Activated CD8-positive, alpha-beta memory T cell treated with anti-CD3 and anti-CD28 coated beads, Interleukin-2, amount 10 ng/mL, durations not matched to agents 7 days and 5 days (primary cell): Measurements from ENCODE around the gene UPB1. TPM values are rescaled to one million over a fixed set of nuclear protein-coding genes. Genes with fewer than 3 reads are reported as not detected.

Source experiments
- ATAC-seq: fragments of 150-1000 bp; cut with Tn5 transposase; one replicate; pipeline ENCODE4 v1.10.0; 2021; ENCODE audit warnings: moderate library complexity
- CTCF ChIA-PET: fragments of 350-600 bp; sonication (Branson Sonifier 250); formaldehyde crosslinking; loops from one replicate; lab custom pipeline; 2021; ENCODE audit warnings: antibody characterized with exemption; lab: Charles Lee
- DNase-seq: peaks from one replicate; pipeline ENCODE4 v3.0.0-alpha.2; 2020
- H3K27ac Mint-ChIP-seq: one replicate; pipeline ENCODE4 v1.8.0; 2021; ENCODE audit warnings: mild to moderate bottlenecking, mixed read lengths
- H3K27me3 Mint-ChIP-seq: one replicate; pipeline ENCODE4 v1.8.0; 2021; ENCODE audit warnings: mixed read lengths
- H3K36me3 Mint-ChIP-seq: one replicate; pipeline ENCODE4 v1.8.0; 2021; ENCODE audit warnings: mild to moderate bottlenecking, mixed read lengths
- H3K4me1 Mint-ChIP-seq: one replicate; pipeline ENCODE4 v1.8.0; 2021; ENCODE audit warnings: mixed read lengths
- H3K4me3 Mint-ChIP-seq: one replicate; pipeline ENCODE4 v1.8.0; 2021; ENCODE audit warnings: mild to moderate bottlenecking, moderate library complexity, mixed read lengths
- H3K9me3 Mint-ChIP-seq: one replicate; pipeline ENCODE4 v1.8.0; 2022; ENCODE audit warnings: low read depth, mixed read lengths
- total RNA-seq, 2 experiments: library from RNA; stranded (reverse); gene quantifications; one replicate each; pipeline ENCODE4 v1.2.3, GENCODE V29; 2021

The UPB1 gene
- total RNA-seq, 2 experiments from 2014 or later, result 0.09 to 0.14 TPM

DNA sequence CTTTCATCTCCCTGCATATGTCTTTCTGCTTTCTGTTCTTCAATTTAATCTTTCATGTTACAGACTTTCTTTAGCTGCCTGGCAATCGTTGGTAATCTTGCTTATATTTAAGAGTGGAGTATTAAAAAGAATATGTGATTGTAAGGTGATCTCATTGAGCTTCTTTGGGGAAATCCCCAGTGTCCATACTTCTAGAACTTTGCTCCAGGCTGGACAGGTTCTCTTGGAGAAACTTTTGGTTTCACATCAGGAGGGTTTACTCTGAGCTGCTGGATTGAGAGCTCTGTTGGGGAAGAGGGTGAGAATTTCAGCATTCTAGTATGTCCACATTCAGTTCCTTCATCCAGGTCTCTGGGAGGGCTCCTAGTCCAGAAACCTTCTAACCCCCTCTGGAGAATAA, 81.6 kb downstream of the UPB1 start:
- ATAC-seq, result no peak
- no peak overlapping the region for H3K27ac Mint-ChIP-seq
- CTCF ChIA-PET, result no interaction called here

More for the DNA sequence above, 81.6 kb downstream of the UPB1 start:
- Mint-ChIP-seq H3K4me3 (no peak overlapping the region), H3K4me1 (no peaks in the 10 kb centered on the region), H3K36me3 (peaks cover 23% of the 10 kb centered on the region), H3K27me3 (no peaks in the 10 kb centered on the region), H3K9me3 (no peaks in the 10 kb centered on the region)
- no peak for DNase-seq

Other genes starting within 250 kb of the UPB1 start
- 10 to 100 TPM; 55.3 to 57.4 TPM for gene SPECC1L, start 224.5 kb upstream of the UPB1 start, total RNA-seq
- gene ADORA2A, start 67.7 kb upstream of the UPB1 start, total RNA-seq, result 10 to 100 TPM; 19.7 to 21.1 TPM
- 100 to 1,000 TPM; 130 to 150 TPM for gene GUCD1, start 59.8 kb downstream of the UPB1 start, total RNA-seq
- 100 to 1,000 TPM; 132 to 139 TPM for gene SNRPD3, start 60.7 kb downstream of the UPB1 start, total RNA-seq
- gene LRRC75B, start 97.7 kb downstream of the UPB1 start, total RNA-seq, result 1 to 10 TPM; 1.6 to 2.1 TPM
- gene GGT1, start 107.9 kb downstream of the UPB1 start, total RNA-seq, result 10 to 100 TPM; 51.2 to 66.0 TPM